ENCODE measurements around the gene SERPINB12. TPM values are rescaled to one million over a fixed set of nuclear protein-coding genes. Genes with fewer than 3 reads are reported as not detected.
A peak's percentile ranks its signal among the peaks of the same experiment; 100 is the strongest.

SERPINB12 gene
- total RNA-seq, 4 donors from 2014 or later: not detected

DNA sequence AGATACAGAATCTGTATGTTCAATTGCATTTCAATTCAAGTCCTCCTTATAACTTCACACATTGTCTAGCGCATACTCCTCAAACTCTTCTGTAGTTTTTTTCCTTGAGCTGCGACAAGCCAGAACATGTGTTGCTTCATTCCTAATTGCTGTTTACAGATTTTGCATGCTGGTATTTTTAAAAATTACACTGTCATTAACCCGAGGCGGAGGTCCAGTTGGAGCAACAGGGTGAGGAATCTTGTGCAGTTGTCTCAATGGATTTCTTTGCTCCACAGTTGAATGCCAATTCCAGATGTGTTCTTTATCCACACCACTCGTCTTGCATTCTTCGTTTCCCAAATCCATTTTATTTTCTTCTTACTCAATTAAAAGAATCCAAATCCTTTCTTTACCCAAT lies 28.6 kb downstream of the SERPINB12 start:
- TF ChIP-seq, protein P1, sequence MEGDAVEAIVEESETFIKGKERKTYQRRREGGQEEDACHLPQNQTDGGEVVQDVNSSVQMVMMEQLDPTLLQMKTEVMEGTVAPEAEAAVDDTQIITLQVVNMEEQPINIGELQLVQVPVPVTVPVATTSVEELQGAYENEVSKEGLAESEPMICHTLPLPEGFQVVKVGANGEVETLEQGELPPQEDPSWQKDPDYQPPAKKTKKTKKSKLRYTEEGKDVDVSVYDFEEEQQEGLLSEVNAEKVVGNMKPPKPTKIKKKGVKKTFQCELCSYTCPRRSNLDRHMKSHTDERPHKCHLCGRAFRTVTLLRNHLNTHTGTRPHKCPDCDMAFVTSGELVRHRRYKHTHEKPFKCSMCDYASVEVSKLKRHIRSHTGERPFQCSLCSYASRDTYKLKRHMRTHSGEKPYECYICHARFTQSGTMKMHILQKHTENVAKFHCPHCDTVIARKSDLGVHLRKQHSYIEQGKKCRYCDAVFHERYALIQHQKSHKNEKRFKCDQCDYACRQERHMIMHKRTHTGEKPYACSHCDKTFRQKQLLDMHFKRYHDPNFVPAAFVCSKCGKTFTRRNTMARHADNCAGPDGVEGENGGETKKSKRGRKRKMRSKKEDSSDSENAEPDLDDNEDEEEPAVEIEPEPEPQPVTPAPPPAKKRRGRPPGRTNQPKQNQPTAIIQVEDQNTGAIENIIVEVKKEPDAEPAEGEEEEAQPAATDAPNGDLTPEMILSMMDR (IDR thresholded peaks at IDR 0.05): no peak
- TF ChIP-seq POLR2A (IDR thresholded peaks at IDR 0.05): no peak
- no peaks in the 10 kb centered on the region for H3K27me3 ChIP-seq
- whole genome bisulfite sequencing, 2 donors: 77 to 80% methylated on average over 6 of the region's 6 CpGs
- no peaks in the 10 kb centered on the region for H3K9me3 ChIP-seq
- H3K4me3 ChIP-seq (replicated peaks in 1 of 3): no peak overlapping the region
- no peaks in the 10 kb centered on the region for H3K36me3 ChIP-seq
- intact Hi-C loops (cut with DNase I): no loop called here
- H3K27ac ChIP-seq: no peak overlapping the region
- H3K4me1 ChIP-seq: no peaks in the 10 kb centered on the region
- no peak for DNase-seq

DNA sequence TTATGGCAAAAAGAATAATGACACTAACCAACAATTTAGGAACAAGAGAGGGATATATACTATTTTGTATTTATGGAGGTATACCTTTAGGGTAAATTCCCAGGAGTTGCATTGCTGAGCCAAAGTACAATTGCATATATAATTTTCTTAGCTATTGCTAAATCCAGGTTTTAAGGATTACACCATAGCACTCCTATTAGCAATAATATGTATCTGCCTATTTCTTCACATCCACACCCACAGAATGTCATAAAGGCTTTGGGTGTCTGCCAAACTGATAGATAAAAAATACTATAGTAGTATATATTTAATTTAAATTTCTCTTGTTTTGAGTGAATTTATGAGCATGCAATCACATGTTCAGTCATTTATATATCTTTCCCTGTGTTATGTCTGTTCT lies 33.5 kb downstream of the SERPINB12 start:
- Histone ChIP-seq H3K9me3 (no peaks in the 10 kb centered on the region), H3K4me3 (replicated peaks in 1 of 3) (no peak overlapping the region), H3K27ac (no peak overlapping the region), H3K4me1 (no peaks in the 10 kb centered on the region), H3K27me3 (no peaks in the 10 kb centered on the region), H3K36me3 (no peaks in the 10 kb centered on the region)
- DNase-seq: no peak
- TF ChIP-seq, protein P1 (IDR thresholded peaks at IDR 0.05): no peak
- TF ChIP-seq POLR2A (IDR thresholded peaks at IDR 0.05): no peak
- intact Hi-C loops (cut with DNase I): no loop called here

DNA sequence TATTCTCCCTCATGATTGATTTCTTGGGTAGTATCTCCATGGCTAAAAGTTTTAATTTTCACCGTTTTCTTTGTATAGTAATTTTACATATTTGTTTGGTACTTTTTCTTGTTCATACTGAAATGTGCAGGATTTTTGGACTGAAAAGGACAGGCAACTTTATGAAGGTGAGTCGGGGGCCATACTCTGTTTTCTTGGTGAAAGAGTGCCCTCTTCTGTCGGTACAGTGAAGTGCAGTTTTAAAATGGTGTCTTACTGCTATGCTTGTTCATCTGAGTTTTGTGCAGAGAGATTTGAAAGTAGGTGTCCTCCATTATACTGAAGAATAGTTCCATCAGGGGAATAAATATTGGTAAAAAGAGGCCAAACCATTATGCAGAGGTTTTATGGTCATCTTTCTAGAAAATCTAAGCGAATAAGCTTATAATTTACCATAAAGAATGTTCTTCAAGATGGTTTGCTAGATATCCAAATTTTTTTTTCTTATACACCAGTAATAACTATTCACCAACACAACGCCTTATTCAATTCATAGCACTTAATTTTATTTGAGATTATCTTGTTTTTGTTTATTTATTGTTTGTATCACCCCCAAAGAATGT lies 36.3 kb downstream of the SERPINB12 start:
- TF ChIP-seq POLR2A (IDR thresholded peaks at IDR 0.05): no peak
- TF ChIP-seq, protein P1 (IDR thresholded peaks at IDR 0.05): peak in 5 of 6 experiments; percentile 32 to 58 (median 54)
- no peak overlapping the region for H3K4me3 ChIP-seq (replicated peaks in 1 of 3)
- H3K27ac ChIP-seq: no peak overlapping the region
- intact Hi-C loops (cut with DNase I): no loop called here
- H3K4me1 ChIP-seq: no peaks in the 10 kb centered on the region
- WGBS, 2 donors: 9 to 10% methylated on average over 5 of the region's 5 CpGs
- DNase-seq: peak in 1 of 2 donors; percentile 8
- H3K36me3 ChIP-seq: no peaks in the 10 kb centered on the region
- H3K27me3 ChIP-seq: no peaks in the 10 kb centered on the region
- no peaks in the 10 kb centered on the region for H3K9me3 ChIP-seq

DNA sequence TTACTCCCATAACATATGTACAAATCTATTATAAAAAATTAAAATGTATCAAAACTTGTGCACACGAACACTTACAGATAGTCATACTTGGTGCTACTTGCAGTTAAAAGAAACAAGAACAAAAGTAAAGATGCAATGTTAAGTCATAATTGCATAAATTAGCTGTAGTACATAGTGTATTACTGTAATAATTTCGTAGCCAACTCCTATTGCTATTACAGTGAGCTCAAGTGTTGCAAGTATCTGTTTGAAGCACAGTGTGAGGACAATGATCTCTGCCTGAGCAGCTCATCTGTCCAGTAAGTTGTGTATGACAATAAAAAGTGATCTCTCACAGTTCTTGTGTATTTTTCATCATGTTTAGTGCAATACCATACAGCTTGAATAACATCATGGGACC lies 37.4 kb downstream of the SERPINB12 start:
- Histone ChIP-seq H3K9me3 (no peaks in the 10 kb centered on the region), H3K27me3 (no peaks in the 10 kb centered on the region), H3K36me3 (no peaks in the 10 kb centered on the region), H3K4me1 (no peaks in the 10 kb centered on the region), H3K4me3 (replicated peaks in 1 of 3) (no peak overlapping the region), H3K27ac (no peak overlapping the region)
- no peak for DNase-seq
- intact Hi-C loops (cut with DNase I): no loop called here
- TF ChIP-seq, protein P1 (IDR thresholded peaks at IDR 0.05): no peak
- no peak for TF ChIP-seq POLR2A (IDR thresholded peaks at IDR 0.05)
- WGBS, 2 donors: 66 to 71% methylated on average over 2 of the region's 2 CpGs

DNA sequence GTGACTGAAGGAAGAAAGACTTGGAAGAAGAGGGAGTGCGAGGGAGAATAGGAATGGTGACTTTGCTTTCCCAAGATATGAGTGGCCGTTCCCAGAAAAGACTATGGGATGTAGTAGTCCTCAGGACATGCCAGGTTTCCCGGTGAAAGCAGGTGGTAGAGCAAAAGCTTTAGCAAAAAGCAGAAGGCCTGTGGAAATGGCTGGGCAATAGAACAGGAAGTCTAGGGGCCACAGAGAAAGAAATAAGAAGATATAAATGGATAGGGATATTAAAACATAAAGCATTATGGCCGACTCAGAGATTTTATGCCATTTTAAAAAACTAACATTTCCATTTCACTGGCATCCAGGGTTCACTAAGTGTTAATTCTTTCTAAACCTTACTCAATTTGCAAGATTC lies 43.8 kb downstream of the SERPINB12 start:
- H3K27ac ChIP-seq: no peak overlapping the region
- no peaks in the 10 kb centered on the region for H3K4me1 ChIP-seq
- H3K9me3 ChIP-seq: no peaks in the 10 kb centered on the region
- no peak for TF ChIP-seq POLR2A (IDR thresholded peaks at IDR 0.05)
- TF ChIP-seq, protein P1 (IDR thresholded peaks at IDR 0.05): no peak
- 89 to 91% methylated on average over 4 of the region's 4 CpGs for WGBS, 2 donors
- no peak for DNase-seq
- no peaks in the 10 kb centered on the region for H3K27me3 ChIP-seq
- no peak overlapping the region for H3K4me3 ChIP-seq (replicated peaks in 1 of 3)
- no peaks in the 10 kb centered on the region for H3K36me3 ChIP-seq
- intact Hi-C loops (cut with DNase I): no loop called here
